ENCODE measurements around the gene C17orf67. TPM values are rescaled to one million over a fixed set of nuclear protein-coding genes. Genes with fewer than 3 reads are reported as not detected.

Gene C17orf67
- total and polyA plus RNA-seq, 2 of the 8 experiments (the other 6 are each of a cell fraction or from before 2014, with no cell fraction given) = 0.67 to 2.2 TPM

DNA sequence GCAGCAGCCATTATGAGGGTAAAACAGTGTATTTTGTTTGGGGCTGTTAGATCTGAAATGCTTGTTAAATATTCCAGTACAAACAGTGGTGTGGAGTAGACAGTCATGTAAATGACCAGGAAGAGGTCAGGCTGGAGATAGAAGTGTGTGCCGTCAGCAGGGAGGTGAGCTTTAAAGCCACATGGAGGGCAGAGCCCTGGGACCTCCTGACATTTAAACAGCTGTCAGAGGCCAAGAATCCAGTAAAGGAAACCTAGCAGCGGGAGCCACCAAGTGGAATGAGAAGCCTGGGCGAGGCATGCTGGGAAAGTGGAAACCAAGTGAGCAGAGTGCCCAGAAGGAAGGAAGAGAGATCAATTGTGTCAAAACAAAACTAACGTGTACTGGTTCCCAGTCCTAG lies 26.8 kb downstream of the C17orf67 start (continued):
- TF ChIP-seq, protein P1, sequence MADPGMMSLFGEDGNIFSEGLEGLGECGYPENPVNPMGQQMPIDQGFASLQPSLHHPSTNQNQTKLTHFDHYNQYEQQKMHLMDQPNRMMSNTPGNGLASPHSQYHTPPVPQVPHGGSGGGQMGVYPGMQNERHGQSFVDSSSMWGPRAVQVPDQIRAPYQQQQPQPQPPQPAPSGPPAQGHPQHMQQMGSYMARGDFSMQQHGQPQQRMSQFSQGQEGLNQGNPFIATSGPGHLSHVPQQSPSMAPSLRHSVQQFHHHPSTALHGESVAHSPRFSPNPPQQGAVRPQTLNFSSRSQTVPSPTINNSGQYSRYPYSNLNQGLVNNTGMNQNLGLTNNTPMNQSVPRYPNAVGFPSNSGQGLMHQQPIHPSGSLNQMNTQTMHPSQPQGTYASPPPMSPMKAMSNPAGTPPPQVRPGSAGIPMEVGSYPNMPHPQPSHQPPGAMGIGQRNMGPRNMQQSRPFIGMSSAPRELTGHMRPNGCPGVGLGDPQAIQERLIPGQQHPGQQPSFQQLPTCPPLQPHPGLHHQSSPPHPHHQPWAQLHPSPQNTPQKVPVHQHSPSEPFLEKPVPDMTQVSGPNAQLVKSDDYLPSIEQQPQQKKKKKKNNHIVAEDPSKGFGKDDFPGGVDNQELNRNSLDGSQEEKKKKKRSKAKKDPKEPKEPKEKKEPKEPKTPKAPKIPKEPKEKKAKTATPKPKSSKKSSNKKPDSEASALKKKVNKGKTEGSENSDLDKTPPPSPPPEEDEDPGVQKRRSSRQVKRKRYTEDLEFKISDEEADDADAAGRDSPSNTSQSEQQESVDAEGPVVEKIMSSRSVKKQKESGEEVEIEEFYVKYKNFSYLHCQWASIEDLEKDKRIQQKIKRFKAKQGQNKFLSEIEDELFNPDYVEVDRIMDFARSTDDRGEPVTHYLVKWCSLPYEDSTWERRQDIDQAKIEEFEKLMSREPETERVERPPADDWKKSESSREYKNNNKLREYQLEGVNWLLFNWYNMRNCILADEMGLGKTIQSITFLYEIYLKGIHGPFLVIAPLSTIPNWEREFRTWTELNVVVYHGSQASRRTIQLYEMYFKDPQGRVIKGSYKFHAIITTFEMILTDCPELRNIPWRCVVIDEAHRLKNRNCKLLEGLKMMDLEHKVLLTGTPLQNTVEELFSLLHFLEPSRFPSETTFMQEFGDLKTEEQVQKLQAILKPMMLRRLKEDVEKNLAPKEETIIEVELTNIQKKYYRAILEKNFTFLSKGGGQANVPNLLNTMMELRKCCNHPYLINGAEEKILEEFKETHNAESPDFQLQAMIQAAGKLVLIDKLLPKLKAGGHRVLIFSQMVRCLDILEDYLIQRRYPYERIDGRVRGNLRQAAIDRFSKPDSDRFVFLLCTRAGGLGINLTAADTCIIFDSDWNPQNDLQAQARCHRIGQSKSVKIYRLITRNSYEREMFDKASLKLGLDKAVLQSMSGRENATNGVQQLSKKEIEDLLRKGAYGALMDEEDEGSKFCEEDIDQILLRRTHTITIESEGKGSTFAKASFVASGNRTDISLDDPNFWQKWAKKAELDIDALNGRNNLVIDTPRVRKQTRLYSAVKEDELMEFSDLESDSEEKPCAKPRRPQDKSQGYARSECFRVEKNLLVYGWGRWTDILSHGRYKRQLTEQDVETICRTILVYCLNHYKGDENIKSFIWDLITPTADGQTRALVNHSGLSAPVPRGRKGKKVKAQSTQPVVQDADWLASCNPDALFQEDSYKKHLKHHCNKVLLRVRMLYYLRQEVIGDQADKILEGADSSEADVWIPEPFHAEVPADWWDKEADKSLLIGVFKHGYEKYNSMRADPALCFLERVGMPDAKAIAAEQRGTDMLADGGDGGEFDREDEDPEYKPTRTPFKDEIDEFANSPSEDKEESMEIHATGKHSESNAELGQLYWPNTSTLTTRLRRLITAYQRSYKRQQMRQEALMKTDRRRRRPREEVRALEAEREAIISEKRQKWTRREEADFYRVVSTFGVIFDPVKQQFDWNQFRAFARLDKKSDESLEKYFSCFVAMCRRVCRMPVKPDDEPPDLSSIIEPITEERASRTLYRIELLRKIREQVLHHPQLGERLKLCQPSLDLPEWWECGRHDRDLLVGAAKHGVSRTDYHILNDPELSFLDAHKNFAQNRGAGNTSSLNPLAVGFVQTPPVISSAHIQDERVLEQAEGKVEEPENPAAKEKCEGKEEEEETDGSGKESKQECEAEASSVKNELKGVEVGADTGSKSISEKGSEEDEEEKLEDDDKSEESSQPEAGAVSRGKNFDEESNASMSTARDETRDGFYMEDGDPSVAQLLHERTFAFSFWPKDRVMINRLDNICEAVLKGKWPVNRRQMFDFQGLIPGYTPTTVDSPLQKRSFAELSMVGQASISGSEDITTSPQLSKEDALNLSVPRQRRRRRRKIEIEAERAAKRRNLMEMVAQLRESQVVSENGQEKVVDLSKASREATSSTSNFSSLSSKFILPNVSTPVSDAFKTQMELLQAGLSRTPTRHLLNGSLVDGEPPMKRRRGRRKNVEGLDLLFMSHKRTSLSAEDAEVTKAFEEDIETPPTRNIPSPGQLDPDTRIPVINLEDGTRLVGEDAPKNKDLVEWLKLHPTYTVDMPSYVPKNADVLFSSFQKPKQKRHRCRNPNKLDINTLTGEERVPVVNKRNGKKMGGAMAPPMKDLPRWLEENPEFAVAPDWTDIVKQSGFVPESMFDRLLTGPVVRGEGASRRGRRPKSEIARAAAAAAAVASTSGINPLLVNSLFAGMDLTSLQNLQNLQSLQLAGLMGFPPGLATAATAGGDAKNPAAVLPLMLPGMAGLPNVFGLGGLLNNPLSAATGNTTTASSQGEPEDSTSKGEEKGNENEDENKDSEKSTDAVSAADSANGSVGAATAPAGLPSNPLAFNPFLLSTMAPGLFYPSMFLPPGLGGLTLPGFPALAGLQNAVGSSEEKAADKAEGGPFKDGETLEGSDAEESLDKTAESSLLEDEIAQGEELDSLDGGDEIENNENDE (IDR thresholded peaks at IDR 0.05; ENCODE audit: insufficient replicate concordance, low read length) = no peak
- no peak for TF ChIP-seq SP4 (IDR thresholded peaks at IDR 0.05; ENCODE audit: low read length)
- no peak for TF ChIP-seq RBBP5 (IDR thresholded peaks at IDR 0.05; ENCODE audit: borderline replicate concordance, low read depth, low read length)
- TF ChIP-seq CEBPB (IDR thresholded peaks at IDR 0.05; ENCODE audit: low read depth, low read length) = no peak

Data from H1 (cell line).